Measurements from ENCODE around the gene TFDP1. TPM values are rescaled to one million over a fixed set of nuclear protein-coding genes. Genes with fewer than 3 reads are reported as not detected.
"Not testable (repeated sequence)": the region's sequence is repeated elsewhere in the genome, so short reads cannot be mapped to it uniquely, and the experiment has no call there.

The TFDP1 gene
- total RNA-seq, 1 experiment from 2014 or later: 73.0 TPM

GRCh38 chr13:113567681-113568080 lies 16.9 kb upstream of the TFDP1 start:
- DNase-seq (ENCODE audit: low spot score): no peak

- no peak for DNase-seq (ENCODE audit: low spot score)
Observed at GRCh38 chr13:113573065-113573464, 11.5 kb upstream of the TFDP1 start.

- no peak for DNase-seq (ENCODE audit: low spot score)
Observed at GRCh38 chr13:113576597-113576996, 8.0 kb upstream of the TFDP1 start.

GRCh38 chr13:113577881-113578435 lies 6.6 kb upstream of the TFDP1 start:
- DNase-seq (ENCODE audit: low spot score): no peak

- no peak for DNase-seq (ENCODE audit: low spot score)
Observed at GRCh38 chr13:113579686-113580085, 4.9 kb upstream of the TFDP1 start.

GRCh38 chr13:113581871-113582270 lies 2.7 kb upstream of the TFDP1 start:
- no peak for DNase-seq (ENCODE audit: low spot score)

GRCh38 chr13:113582841-113583631 lies 1.5 kb upstream of the TFDP1 start:
- DNase-seq (ENCODE audit: low spot score): no peak

- no peak for DNase-seq (ENCODE audit: low spot score)
Observed at GRCh38 chr13:113584870-113585671, 518 bp downstream of the TFDP1 start.

- no peak for DNase-seq (ENCODE audit: low spot score)
Observed at GRCh38 chr13:113585896-113586295, 1.3 kb downstream of the TFDP1 start.

GRCh38 chr13:113586661-113587479 lies 2.3 kb downstream of the TFDP1 start:
- DNase-seq (ENCODE audit: low spot score): no peak

- no peak for DNase-seq (ENCODE audit: low spot score)
Observed at GRCh38 chr13:113588394-113589111, 4.0 kb downstream of the TFDP1 start.

GRCh38 chr13:113589251-113589960 lies 4.9 kb downstream of the TFDP1 start:
- no peak for DNase-seq (ENCODE audit: low spot score)

- DNase-seq (ENCODE audit: low spot score): no peak
Observed at GRCh38 chr13:113589961-113590339, 5.4 kb downstream of the TFDP1 start.

- DNase-seq (ENCODE audit: low spot score): no peak
Observed at GRCh38 chr13:113591750-113592149, 7.2 kb downstream of the TFDP1 start.

GRCh38 chr13:113592571-113592970 lies 8.0 kb downstream of the TFDP1 start:
- no peak for DNase-seq (ENCODE audit: low spot score)

GRCh38 chr13:113594066-113594821 lies 9.7 kb downstream of the TFDP1 start:
- not testable (repeated sequence) for DNase-seq (ENCODE audit: low spot score)

GRCh38 chr13:113595131-113595530 lies 10.6 kb downstream of the TFDP1 start:
- no peak for DNase-seq (ENCODE audit: low spot score)

- DNase-seq (ENCODE audit: low spot score): no peak
Observed at GRCh38 chr13:113596321-113597200, 12.0 kb downstream of the TFDP1 start.
